Measurements from ENCODE around the gene KRT14. TPM values are rescaled to one million over a fixed set of nuclear protein-coding genes. Genes with fewer than 3 reads are reported as not detected.

KRT14 gene
- total RNA-seq, 6 experiments from 2014 or later, result 0.24 TPM; not detected in 5

DNA sequence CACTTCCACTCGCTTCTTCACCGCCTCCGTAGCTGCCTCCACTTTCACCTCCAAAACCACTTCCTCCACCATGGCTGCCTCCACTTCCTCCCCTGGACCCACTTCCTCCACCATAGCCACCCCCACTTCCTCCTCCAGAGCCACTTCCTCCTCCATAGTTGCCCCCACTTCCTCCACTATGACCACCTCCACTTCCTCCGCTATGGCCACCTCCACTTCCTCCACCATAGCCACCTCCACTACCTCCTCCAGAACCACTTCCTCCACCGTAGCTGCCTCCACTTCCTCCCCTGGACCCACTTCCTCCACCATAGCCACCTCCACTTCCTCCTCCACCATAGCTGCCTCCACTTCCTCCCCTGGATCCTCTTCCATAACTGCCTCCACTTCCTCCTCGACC lies 19.4 kb downstream of the KRT14 start:
- Histone ChIP-seq H3K4me3 (no peak overlapping the region), H3K27ac (no peak overlapping the region), H3K4me1 (no peaks in the 10 kb centered on the region), H3K36me3 (no peaks in the 10 kb centered on the region), H3K9me3 (no peaks in the 10 kb centered on the region), H3K27me3 (no peaks in the 10 kb centered on the region)
- TF ChIP-seq, protein P1, sequence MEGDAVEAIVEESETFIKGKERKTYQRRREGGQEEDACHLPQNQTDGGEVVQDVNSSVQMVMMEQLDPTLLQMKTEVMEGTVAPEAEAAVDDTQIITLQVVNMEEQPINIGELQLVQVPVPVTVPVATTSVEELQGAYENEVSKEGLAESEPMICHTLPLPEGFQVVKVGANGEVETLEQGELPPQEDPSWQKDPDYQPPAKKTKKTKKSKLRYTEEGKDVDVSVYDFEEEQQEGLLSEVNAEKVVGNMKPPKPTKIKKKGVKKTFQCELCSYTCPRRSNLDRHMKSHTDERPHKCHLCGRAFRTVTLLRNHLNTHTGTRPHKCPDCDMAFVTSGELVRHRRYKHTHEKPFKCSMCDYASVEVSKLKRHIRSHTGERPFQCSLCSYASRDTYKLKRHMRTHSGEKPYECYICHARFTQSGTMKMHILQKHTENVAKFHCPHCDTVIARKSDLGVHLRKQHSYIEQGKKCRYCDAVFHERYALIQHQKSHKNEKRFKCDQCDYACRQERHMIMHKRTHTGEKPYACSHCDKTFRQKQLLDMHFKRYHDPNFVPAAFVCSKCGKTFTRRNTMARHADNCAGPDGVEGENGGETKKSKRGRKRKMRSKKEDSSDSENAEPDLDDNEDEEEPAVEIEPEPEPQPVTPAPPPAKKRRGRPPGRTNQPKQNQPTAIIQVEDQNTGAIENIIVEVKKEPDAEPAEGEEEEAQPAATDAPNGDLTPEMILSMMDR (IDR thresholded peaks at IDR 0.05), result no peak
- TF ChIP-seq POLR2A (IDR thresholded peaks at IDR 0.05), result no peak
- ATAC-seq, result no peak
- intact Hi-C loops (cut with DNase I), result no loop called here
- WGBS (ENCODE audit: insufficient coverage, low coverage, low lambda C conversion rate, missing lambda C conversion rate), result 56% methylated on average over 5 of the region's 6 CpGs
- DNase-seq, result no peak

DNA sequence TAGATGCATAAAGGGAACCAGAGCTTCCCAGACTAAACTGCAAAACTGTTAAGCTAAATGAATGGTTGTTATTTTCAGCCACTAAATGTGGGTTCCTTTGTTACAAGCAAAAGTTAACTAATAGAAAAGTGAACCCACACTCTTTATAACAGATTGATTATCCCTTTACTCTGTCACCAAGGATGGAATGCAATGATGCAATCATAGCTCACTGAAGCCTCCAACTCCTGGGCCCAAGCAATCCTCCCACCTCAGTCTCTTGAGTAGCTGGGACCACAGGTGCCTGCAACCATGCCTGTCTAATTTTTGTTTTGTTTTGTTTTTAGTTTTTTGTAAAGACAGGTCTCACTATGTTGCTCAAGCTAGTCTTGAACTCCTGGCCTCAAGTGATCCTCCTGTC lies 21.4 kb downstream of the KRT14 start:
- no peak overlapping the region for H3K27ac ChIP-seq
- no peaks in the 10 kb centered on the region for H3K4me1 ChIP-seq
- DNase-seq (no peak), ATAC-seq (no peak)
- no peaks in the 10 kb centered on the region for H3K9me3 ChIP-seq
- intact Hi-C loops (cut with DNase I), result no loop called here
- no peak overlapping the region for H3K4me3 ChIP-seq
- H3K27me3 ChIP-seq, result no peaks in the 10 kb centered on the region
- no peaks in the 10 kb centered on the region for H3K36me3 ChIP-seq
- TF ChIP-seq POLR2A (IDR thresholded peaks at IDR 0.05), result no peak
- TF ChIP-seq, protein P1 (IDR thresholded peaks at IDR 0.05), result no peak

DNA sequence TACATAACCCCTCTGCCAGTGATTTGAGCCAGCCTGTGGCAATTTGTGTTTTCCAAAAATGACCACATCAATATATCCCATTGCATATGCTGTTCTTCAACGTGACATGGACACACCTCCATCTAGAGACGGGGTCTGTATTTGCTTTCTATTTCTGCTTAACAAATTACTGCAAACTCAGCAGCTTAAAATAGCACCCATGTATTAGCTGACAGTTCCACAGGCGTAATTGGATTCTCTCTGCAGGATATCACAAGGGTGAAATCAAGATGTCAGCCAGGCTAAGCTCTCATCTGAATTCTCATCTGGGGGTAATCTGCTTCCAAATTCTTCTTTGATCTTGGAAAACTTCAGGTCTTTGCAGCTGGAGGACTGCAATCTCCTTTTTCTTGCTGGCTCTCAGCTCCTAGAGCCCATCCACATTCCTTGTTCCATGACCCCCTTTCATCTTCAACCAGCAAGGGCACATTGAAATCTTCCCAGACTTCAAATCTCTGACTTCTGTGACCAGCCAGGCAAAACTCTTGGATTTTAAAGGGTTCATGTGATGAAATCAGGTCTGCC lies 23.0 kb downstream of the KRT14 start:
- DNase-seq, result no peak
- intact Hi-C loops (cut with DNase I), result no loop called here
- no peak overlapping the region for H3K4me3 ChIP-seq

DNA sequence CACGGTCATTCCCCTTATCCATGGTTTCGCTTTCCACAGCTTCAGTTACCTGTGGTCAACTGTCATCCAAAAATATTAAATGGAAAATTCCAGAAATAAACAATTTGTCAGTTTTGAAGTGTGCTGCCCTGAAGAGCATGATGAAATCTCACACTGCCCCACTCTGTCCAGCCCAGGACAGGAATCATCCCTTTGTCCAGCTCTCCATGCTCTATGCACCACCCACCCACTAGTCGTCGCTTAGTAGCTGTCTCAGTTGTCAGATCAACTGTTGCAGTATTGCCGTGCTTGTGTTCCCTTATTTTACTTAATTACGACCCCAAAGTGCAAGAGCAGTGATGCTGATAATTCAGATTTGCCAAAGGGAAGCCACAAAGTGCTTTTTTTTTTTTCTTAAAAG lies 25.1 kb downstream of the KRT14 start:
- Histone ChIP-seq H3K27ac (no peak overlapping the region), H3K4me3 (no peak overlapping the region), H3K36me3 (no peaks in the 10 kb centered on the region), H3K27me3 (no peaks in the 10 kb centered on the region), H3K4me1 (no peaks in the 10 kb centered on the region), H3K9me3 (no peaks in the 10 kb centered on the region)
- TF ChIP-seq, protein P1 (IDR thresholded peaks at IDR 0.05), result no peak
- TF ChIP-seq POLR2A (IDR thresholded peaks at IDR 0.05), result no peak
- DNase-seq (no peak), ATAC-seq (no peak)
- intact Hi-C loops (cut with DNase I), result no loop called here
- 63% methylated on average over 6 of the region's 6 CpGs for WGBS (ENCODE audit: insufficient coverage, low coverage, low lambda C conversion rate, missing lambda C conversion rate)

More for the DNA sequence above, 23.0 kb downstream of the KRT14 start:
- no peak for ATAC-seq
- Histone ChIP-seq H3K9me3 (no peaks in the 10 kb centered on the region), H3K27me3 (no peaks in the 10 kb centered on the region), H3K36me3 (no peaks in the 10 kb centered on the region), H3K4me1 (no peaks in the 10 kb centered on the region), H3K27ac (no peak overlapping the region)
- TF ChIP-seq, protein P1 (IDR thresholded peaks at IDR 0.05), result no peak
- TF ChIP-seq POLR2A (IDR thresholded peaks at IDR 0.05), result no peak
- WGBS (ENCODE audit: insufficient coverage, low coverage, low lambda C conversion rate, missing lambda C conversion rate), result 33% methylated on average over 3 of the region's 3 CpGs

DNA sequence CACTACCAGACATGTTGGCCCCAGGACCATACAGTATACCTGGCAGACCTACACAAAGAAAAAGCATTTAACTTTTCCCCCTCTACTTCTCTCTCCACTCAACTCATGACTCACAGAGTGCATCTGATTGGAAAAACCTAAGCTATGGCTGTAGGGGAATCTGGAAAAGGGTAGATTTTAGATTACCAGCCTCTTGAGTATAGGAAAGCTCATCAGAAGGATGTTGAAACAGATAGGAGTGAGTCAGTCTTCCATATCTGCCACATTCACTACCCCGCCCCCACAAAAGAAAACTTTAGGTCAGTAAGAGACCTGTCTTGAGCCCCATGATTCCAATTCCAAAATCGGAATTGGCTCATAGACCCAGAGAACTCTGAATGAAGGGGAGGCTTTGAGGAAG lies 27.1 kb downstream of the KRT14 start:
- intact Hi-C loops (cut with DNase I), result loop anchor here (10.0 kb wide), 1 partner anchor 95 kb away; no protein-coding TSS in a partner anchor
- no peak for ATAC-seq
- DNase-seq, result no peak
- no peaks in the 10 kb centered on the region for H3K36me3 ChIP-seq
- no peak overlapping the region for H3K27ac ChIP-seq
- no peaks in the 10 kb centered on the region for H3K27me3 ChIP-seq
- 55% methylated on average over 2 of the region's 2 CpGs for WGBS (ENCODE audit: insufficient coverage, low coverage, low lambda C conversion rate, missing lambda C conversion rate)
- no peak for TF ChIP-seq POLR2A (IDR thresholded peaks at IDR 0.05)
- TF ChIP-seq, protein P1 (IDR thresholded peaks at IDR 0.05), result no peak
- no peak overlapping the region for H3K4me3 ChIP-seq
- H3K4me1 ChIP-seq, result no peaks in the 10 kb centered on the region
- no peaks in the 10 kb centered on the region for H3K9me3 ChIP-seq
